Ovary (tissue), 3 donors: ENCODE data around the gene MSMB.

Source experiments
- CTCF ChIP-seq, 3 donors: fragments of 450-650 bp in 2 of 3; fragments of 200-600 bp in 1 of 3; IDR thresholded peaks; one replicate each; pipeline versions ENCODE4 v1.5.1 to v1.8.0; 2016 to 2022; ENCODE audit warnings: antibody characterized with exemption in 3 of 3, mild to moderate bottlenecking in 1 of 3
- EP300 ChIP-seq: sonication (generic); formaldehyde crosslinking; IDR thresholded peaks from one replicate; pipeline ENCODE4 v1.6.1; 2017; ENCODE audit warnings: antibody characterized with exemption
- POLR2A ChIP-seq: fragments of 450-650 bp; IDR thresholded peaks from one replicate; pipeline ENCODE4 v1.6.1; 2017; ENCODE audit warnings: antibody characterized with exemption, mild to moderate bottlenecking, moderate library complexity
- donor health status: DM: no; HTN: no; CAD: no.

GRCh38 chr10:46074196-46074946 lies 28.3 kb upstream of the MSMB start:
- TF ChIP-seq CTCF (IDR thresholded peaks at IDR 0.05) (no peak), EP300 (no peak), POLR2A (no peak)
